ENCODE measurements around the gene PRKACA. TPM values are rescaled to one million over a fixed set of nuclear protein-coding genes. Genes with fewer than 3 reads are reported as not detected.

PRKACA gene
- total and polyA plus RNA-seq, 10 of the 15 experiments (the other 5 are each of a cell fraction or from before 2014, with no cell fraction given) = 0.53 to 68.5 (median 11.2) TPM

DNA sequence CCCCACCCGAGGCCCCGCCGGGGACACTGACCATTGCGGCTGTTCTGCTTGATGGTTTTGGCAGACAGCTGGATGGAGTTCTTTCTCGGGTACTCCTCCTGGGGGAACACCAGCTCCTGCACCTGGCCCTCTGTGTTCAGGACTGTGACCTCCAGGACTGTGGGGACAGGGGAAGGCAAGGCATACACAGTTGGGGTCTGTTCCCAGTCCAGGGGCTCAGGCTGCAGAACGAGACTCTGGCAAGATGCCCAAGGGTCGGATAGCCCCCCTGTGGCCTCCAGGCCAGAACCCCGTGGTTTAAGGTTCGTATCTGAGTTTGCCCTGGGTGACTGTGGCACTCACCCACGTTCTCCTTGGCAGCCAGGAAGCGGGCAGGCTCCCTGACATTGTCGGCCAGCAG is 41.5 kb upstream of the PRKACA start:
- DNase-seq (ENCODE audit: low read depth, low spot score) = no peak
- no peak overlapping the region for H3K9ac ChIP-seq (ENCODE audit: control insufficient read depth, insufficient read depth, low read length)
- H4K20me1 ChIP-seq (ENCODE audit: control insufficient read depth, insufficient read depth) = no peaks in the 10 kb centered on the region; the same call in 1 of the 2 replicates
- no peak overlapping the region for H3K27ac ChIP-seq (ENCODE audit: control insufficient read depth, insufficient read depth)
- ChIA-PET POLR2A (interaction anchor here (0.6 kb wide), 1 partner anchor 55 kb away, joined by 7 read pairs; no protein-coding TSS in a partner anchor), CTCF (interaction anchor here (0.6 to 2.2 kb wide), 2 partner anchors 22 to 36 kb away, joined by 3 to 7 read pairs; partner anchors contain the start of gene ASF1B), RAD21 (ENCODE audit: unreplicated experiment) (no interaction called here), SMC1A (ENCODE audit: uncharacterized antibody, unreplicated experiment) (no interaction called here)
- BruUV-seq (replicated peaks) = no TSS peak
- H3K27me3 ChIP-seq (replicated peaks in 1 of 2; ENCODE audit: control insufficient read depth in 2 of 2, insufficient read depth in 2 of 2, low read length in 1 of 2) = no peaks in the 10 kb centered on the region
- no peaks in the 10 kb centered on the region for H3K79me2 ChIP-seq (ENCODE audit: control insufficient read depth, insufficient read depth, low read length)
- H3K4me1 ChIP-seq (ENCODE audit: control insufficient read depth, insufficient read depth, low read length) = no peaks in the 10 kb centered on the region
- WGBS (ENCODE audit: insufficient coverage, insufficient replicate concordance, low lambda C conversion rate, missing lambda C conversion rate) = 23% methylated on average over 12 of the region's 12 CpGs
- in situ Hi-C loops (cut with MboI) (no loop called here), intact Hi-C loops (cut with micrococcal nuclease; ENCODE audit: unreplicated experiment) (no loop called here)
- no peak for FAIRE-seq
- ATAC-seq = no peak
- no peak overlapping the region for H2AFZ ChIP-seq (ENCODE audit: control insufficient read depth, low read depth, low read length)
- no peak overlapping the region for H3K4me3 ChIP-seq
- no peak for TF ChIP-seq IKZF1 (conservative IDR thresholded peaks at IDR 0.05)
- TF ChIP-seq NR2F1 (conservative IDR thresholded peaks at IDR 0.05) = no peak
- no peak for TF ChIP-seq YBX1 (IDR thresholded peaks at IDR 0.05)
- TF ChIP-seq STAT3 (IDR thresholded peaks at IDR 0.05; ENCODE audit: low read depth, low read length) = no peak
- TF ChIP-seq NRF1 (conservative IDR thresholded peaks at IDR 0.05; ENCODE audit: low read depth, low read length) = no peak
- TF ChIP-seq YY1 (IDR thresholded peaks at IDR 0.05; ENCODE audit: low read depth, low read length) = no peak
- TF ChIP-seq BHLHE40 (IDR thresholded peaks at IDR 0.05; ENCODE audit: borderline replicate concordance in 1 of 2, low read depth in 2 of 2, low read length in 1 of 2) = no peak
- TF ChIP-seq CEBPB (IDR thresholded peaks at IDR 0.05; ENCODE audit: borderline replicate concordance in 1 of 2, low read depth in 2 of 2, low read length in 2 of 2) = no peak
- TF ChIP-seq, protein P1, sequence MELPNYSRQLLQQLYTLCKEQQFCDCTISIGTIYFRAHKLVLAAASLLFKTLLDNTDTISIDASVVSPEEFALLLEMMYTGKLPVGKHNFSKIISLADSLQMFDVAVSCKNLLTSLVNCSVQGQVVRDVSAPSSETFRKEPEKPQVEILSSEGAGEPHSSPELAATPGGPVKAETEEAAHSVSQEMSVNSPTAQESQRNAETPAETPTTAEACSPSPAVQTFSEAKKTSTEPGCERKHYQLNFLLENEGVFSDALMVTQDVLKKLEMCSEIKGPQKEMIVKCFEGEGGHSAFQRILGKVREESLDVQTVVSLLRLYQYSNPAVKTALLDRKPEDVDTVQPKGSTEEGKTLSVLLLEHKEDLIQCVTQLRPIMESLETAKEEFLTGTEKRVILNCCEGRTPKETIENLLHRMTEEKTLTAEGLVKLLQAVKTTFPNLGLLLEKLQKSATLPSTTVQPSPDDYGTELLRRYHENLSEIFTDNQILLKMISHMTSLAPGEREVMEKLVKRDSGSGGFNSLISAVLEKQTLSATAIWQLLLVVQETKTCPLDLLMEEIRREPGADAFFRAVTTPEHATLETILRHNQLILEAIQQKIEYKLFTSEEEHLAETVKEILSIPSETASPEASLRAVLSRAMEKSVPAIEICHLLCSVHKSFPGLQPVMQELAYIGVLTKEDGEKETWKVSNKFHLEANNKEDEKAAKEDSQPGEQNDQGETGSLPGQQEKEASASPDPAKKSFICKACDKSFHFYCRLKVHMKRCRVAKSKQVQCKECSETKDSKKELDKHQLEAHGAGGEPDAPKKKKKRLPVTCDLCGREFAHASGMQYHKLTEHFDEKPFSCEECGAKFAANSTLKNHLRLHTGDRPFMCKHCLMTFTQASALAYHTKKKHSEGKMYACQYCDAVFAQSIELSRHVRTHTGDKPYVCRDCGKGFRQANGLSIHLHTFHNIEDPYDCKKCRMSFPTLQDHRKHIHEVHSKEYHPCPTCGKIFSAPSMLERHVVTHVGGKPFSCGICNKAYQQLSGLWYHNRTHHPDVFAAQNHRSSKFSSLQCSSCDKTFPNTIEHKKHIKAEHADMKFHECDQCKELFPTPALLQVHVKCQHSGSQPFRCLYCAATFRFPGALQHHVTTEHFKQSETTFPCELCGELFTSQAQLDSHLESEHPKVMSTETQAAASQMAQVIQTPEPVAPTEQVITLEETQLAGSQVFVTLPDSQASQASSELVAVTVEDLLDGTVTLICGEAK (IDR thresholded peaks at IDR 0.05; ENCODE audit: borderline replicate concordance) = no peak
- no peak for TF ChIP-seq RELA (IDR thresholded peaks at IDR 0.05; ENCODE audit: borderline replicate concordance, partially characterized antibody)
- no peak for TF ChIP-seq ZZZ3 (IDR thresholded peaks at IDR 0.05; ENCODE audit: control insufficient read depth, insufficient read length, low read depth)
- TF ChIP-seq PBX3 (IDR thresholded peaks at IDR 0.05; ENCODE audit: insufficient replicate concordance, low read depth, low read length) = no peak
- TF ChIP-seq HDAC6 (IDR thresholded peaks at IDR 0.05; ENCODE audit: unreplicated experiment) = no peak
- TF ChIP-seq LARP7 (IDR thresholded peaks at IDR 0.05) = no peak
- TF ChIP-seq PAX5 (IDR thresholded peaks at IDR 0.05; ENCODE audit: borderline replicate concordance, low read depth, low read length) = no peak
- H3K9me3 ChIP-seq (replicated peaks; ENCODE audit: control insufficient read depth, insufficient read depth, low read length) = no peaks in the 10 kb centered on the region
- no peaks in the 10 kb centered on the region for H3K36me3 ChIP-seq (ENCODE audit: control insufficient read depth in 2 of 2, insufficient read depth in 2 of 2, low read length in 1 of 2)
- no peak overlapping the region for H3K4me2 ChIP-seq (ENCODE audit: control insufficient read depth, insufficient read depth)

All from GM12878 (cell line).